GM23338 (cell line): ENCODE data around the gene FAM168B. TPM values are rescaled to one million over a fixed set of nuclear protein-coding genes. Genes with fewer than 3 reads are reported as not detected.

ENCODE experiments used
- ATAC-seq: fragments of 200-7000 bp; cut with Tn5 transposase; 3 replicates; pipeline ENCODE4 v1.9.1; 2020
- DNase-seq: peaks from one replicate; pipeline ENCODE4 v3.0.0-alpha.2; 2015; ENCODE audit warnings: low spot score
- H2AFZ ChIP-seq: fragments of 200-600 bp; sonication (generic); 2 replicates; pipeline ENCODE4 v1.8.0; 2016; ENCODE audit warnings: antibody characterized with exemption, mild to moderate bottlenecking, moderate library complexity
- H3F3A ChIP-seq: fragments of 200-600 bp; sonication (generic); replicated peaks from 2 replicates; pipeline ENCODE4 v1.8.0; 2017; ENCODE audit warnings: antibody characterized with exemption, mixed run types, low read depth
- H3K27ac ChIP-seq: fragments of 200-600 bp; sonication (generic); 2 replicates; pipeline ENCODE4 v1.6.1; 2016; ENCODE audit warnings: low read depth
- H3K27me3 ChIP-seq: fragments of 200-600 bp; sonication (generic); 2 replicates; pipeline ENCODE4 v1.8.0; 2016; ENCODE audit warnings: mild to moderate bottlenecking, mixed run types, moderate library complexity; ENCODE audit not compliant: insufficient read depth
- H3K36me3 ChIP-seq: fragments of 200-600 bp; sonication (generic); 2 replicates; pipeline ENCODE4 v1.8.0; 2016; ENCODE audit warnings: mild to moderate bottlenecking; ENCODE audit not compliant: insufficient read depth
- H3K4me1 ChIP-seq: fragments of 200-600 bp; sonication (generic); 2 replicates; pipeline ENCODE4 v1.8.0; 2016; ENCODE audit warnings: mild to moderate bottlenecking, moderate library complexity; ENCODE audit not compliant: insufficient read depth
- H3K4me2 ChIP-seq: fragments of 200-600 bp; sonication (generic); 2 replicates; pipeline ENCODE4 v1.7.1; 2017; ENCODE audit warnings: mixed run types
- H3K4me3 ChIP-seq: fragments of 200-600 bp; sonication (generic); 2 replicates; pipeline ENCODE4 v1.6.1; 2016; ENCODE audit warnings: mixed run types
- H3K79me2 ChIP-seq: fragments of 200-600 bp; sonication (generic); replicated peaks from 2 replicates; pipeline ENCODE4 v1.8.0; 2017; ENCODE audit warnings: mild to moderate bottlenecking; ENCODE audit not compliant: insufficient read depth
- H3K9me2 ChIP-seq: fragments of 200-600 bp; sonication (generic); 2 replicates; pipeline ENCODE4 v1.8.0; 2017; ENCODE audit not compliant: insufficient read depth
- H4K20me1 ChIP-seq: fragments of 200-600 bp; sonication (generic); replicated peaks from 2 replicates; pipeline ENCODE4 v1.8.0; 2017; ENCODE audit warnings: mild to moderate bottlenecking; ENCODE audit not compliant: insufficient read depth
- H3K27ac Mint-ChIP-seq: 2 replicates; pipeline ENCODE4 v1.8.0; 2020; ENCODE audit warnings: inconsistent platforms, mild to moderate bottlenecking, moderate library complexity, mixed read lengths
- H3K27me3 Mint-ChIP-seq: 3 replicates; pipeline ENCODE4 v1.8.0; 2022; ENCODE audit warnings: low read depth, mild to moderate bottlenecking, moderate library complexity, mixed read lengths, inconsistent platforms; ENCODE audit not compliant: insufficient read depth, poor library complexity
- H3K36me3 Mint-ChIP-seq: 3 replicates; pipeline ENCODE4 v1.8.0; 2021; ENCODE audit warnings: low read depth, mild to moderate bottlenecking, inconsistent platforms, moderate library complexity, mixed read lengths
- H3K4me1 Mint-ChIP-seq: 3 replicates; pipeline ENCODE4 v1.8.0; 2020; ENCODE audit warnings: mild to moderate bottlenecking, inconsistent platforms, mixed read lengths
- H3K4me3 Mint-ChIP-seq: 3 replicates; pipeline ENCODE4 v1.8.0; 2021; ENCODE audit warnings: moderate library complexity, mild to moderate bottlenecking, inconsistent platforms, mixed read lengths
- H3K9me3 Mint-ChIP-seq: 3 replicates; pipeline ENCODE4 v1.8.0; 2020; ENCODE audit warnings: moderate library complexity, mild to moderate bottlenecking, inconsistent platforms, mixed read lengths
- STAT1 ChIP-seq: IDR thresholded peaks from one replicate; pipeline ENCODE4 v1.6.1; 2016; ENCODE audit warnings: antibody characterized with exemption; ENCODE audit not compliant: unreplicated experiment
- ZNF462 ChIP-seq: fragments of 250-450 bp; sonication (Bioruptor Pico); IDR thresholded peaks from 2 replicates; pipeline ENCODE4 v1.5.0; 2020; ENCODE audit warnings: mild to moderate bottlenecking, moderate library complexity
- polyA plus RNA-seq: library from polyadenylated mRNA; unstranded; fragments of >200 nt; fragmentation: Nextera tagmentation; extraction: Ambion mirVana; gene quantifications from 2 replicates; pipeline ENCODE4 v1.2.1, GENCODE V29; 2016
- total RNA-seq: library from RNA; depleted of rRNA; stranded (reverse); fragments of >200 nt; shearing (Covaris generic); gene quantifications from 2 replicates; pipeline ENCODE4 v1.2.3, GENCODE V29; 2014
- TF ChIP-seq, protein P1 (sequence below): IDR thresholded peaks from one replicate; pipeline ENCODE4 v1.6.1; 2018; ENCODE audit warnings: antibody characterized with exemption; ENCODE audit not compliant: unreplicated experiment
- TF ChIP-seq, protein P2 (sequence below), 2 experiments: fragments of 200-600 bp in 1 of 2; sonication (generic) in 1 of 2; conservative IDR thresholded peaks; 2 replicates each; pipeline versions ENCODE4 v1.5.1 to v1.6.1; 2016 to 2017; ENCODE audit warnings: antibody characterized with exemption in 2 of 2, low read depth in 2 of 2, mild to moderate bottlenecking in 2 of 2, moderate library complexity in 1 of 2

Gene FAM168B
- total and polyA plus RNA-seq, 2 experiments from 2014 or later = 18.8 to 76.8 TPM

- ATAC-seq = peak; percentile 33
These were observed 52.4 kb downstream of the FAM168B start for GRCh38 chr2:131040661-131041401.

More at GRCh38 chr2:131040661-131041401, 52.4 kb downstream of the FAM168B start:
- no peak for DNase-seq
- Histone ChIP-seq H3K4me1 (no peaks in the 10 kb centered on the region; the same call in 1 of the 2 replicates), H4K20me1 (no peaks in the 10 kb centered on the region), H3K27me3 (peaks cover 3% of the 10 kb centered on the region), H3K4me3 (no peak overlapping the region), H3F3A (no peaks in the 10 kb centered on the region), H3K36me3 (no peaks in the 10 kb centered on the region), H2AFZ (no peak overlapping the region), H3K79me2 (no peaks in the 10 kb centered on the region), H3K27ac (no peak overlapping the region), H3K9me2 (no peaks in the 10 kb centered on the region), H3K4me2 (no peak overlapping the region)
- H3K4me3 Mint-ChIP-seq = no peak overlapping the region
- no peaks in the 10 kb centered on the region; the same call in 2 of the 3 replicates for H3K9me3 Mint-ChIP-seq
- no peaks in the 10 kb centered on the region; the same call in 2 of the 3 replicates for H3K36me3 Mint-ChIP-seq
- peaks cover 26% of the 10 kb centered on the region for H3K27me3 Mint-ChIP-seq
- H3K4me1 Mint-ChIP-seq = peaks cover 9% of the 10 kb centered on the region; the same call in 2 of the 3 replicates
- TF ChIP-seq, protein P1, sequence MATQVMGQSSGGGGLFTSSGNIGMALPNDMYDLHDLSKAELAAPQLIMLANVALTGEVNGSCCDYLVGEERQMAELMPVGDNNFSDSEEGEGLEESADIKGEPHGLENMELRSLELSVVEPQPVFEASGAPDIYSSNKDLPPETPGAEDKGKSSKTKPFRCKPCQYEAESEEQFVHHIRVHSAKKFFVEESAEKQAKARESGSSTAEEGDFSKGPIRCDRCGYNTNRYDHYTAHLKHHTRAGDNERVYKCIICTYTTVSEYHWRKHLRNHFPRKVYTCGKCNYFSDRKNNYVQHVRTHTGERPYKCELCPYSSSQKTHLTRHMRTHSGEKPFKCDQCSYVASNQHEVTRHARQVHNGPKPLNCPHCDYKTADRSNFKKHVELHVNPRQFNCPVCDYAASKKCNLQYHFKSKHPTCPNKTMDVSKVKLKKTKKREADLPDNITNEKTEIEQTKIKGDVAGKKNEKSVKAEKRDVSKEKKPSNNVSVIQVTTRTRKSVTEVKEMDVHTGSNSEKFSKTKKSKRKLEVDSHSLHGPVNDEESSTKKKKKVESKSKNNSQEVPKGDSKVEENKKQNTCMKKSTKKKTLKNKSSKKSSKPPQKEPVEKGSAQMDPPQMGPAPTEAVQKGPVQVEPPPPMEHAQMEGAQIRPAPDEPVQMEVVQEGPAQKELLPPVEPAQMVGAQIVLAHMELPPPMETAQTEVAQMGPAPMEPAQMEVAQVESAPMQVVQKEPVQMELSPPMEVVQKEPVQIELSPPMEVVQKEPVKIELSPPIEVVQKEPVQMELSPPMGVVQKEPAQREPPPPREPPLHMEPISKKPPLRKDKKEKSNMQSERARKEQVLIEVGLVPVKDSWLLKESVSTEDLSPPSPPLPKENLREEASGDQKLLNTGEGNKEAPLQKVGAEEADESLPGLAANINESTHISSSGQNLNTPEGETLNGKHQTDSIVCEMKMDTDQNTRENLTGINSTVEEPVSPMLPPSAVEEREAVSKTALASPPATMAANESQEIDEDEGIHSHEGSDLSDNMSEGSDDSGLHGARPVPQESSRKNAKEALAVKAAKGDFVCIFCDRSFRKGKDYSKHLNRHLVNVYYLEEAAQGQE = no peak
- no peak for TF ChIP-seq STAT1
- TF ChIP-seq, protein P2, sequence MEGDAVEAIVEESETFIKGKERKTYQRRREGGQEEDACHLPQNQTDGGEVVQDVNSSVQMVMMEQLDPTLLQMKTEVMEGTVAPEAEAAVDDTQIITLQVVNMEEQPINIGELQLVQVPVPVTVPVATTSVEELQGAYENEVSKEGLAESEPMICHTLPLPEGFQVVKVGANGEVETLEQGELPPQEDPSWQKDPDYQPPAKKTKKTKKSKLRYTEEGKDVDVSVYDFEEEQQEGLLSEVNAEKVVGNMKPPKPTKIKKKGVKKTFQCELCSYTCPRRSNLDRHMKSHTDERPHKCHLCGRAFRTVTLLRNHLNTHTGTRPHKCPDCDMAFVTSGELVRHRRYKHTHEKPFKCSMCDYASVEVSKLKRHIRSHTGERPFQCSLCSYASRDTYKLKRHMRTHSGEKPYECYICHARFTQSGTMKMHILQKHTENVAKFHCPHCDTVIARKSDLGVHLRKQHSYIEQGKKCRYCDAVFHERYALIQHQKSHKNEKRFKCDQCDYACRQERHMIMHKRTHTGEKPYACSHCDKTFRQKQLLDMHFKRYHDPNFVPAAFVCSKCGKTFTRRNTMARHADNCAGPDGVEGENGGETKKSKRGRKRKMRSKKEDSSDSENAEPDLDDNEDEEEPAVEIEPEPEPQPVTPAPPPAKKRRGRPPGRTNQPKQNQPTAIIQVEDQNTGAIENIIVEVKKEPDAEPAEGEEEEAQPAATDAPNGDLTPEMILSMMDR (conservative IDR thresholded peaks at IDR 0.05; ENCODE audit: low read depth in 2 of 2) = no peak
- TF ChIP-seq ZNF462 = no peak
- H3K27ac Mint-ChIP-seq = no peak overlapping the region; the same call in 1 of the 2 replicates
